A549 (cell line): ENCODE data around the gene ADAM29.

ENCODE experiments used
- BHLHE40 ChIP-seq: IDR thresholded peaks from 2 replicates; pipeline ENCODE4 v1.6.1; 2012; ENCODE audit warnings: low read depth, low read length, inconsistent platforms
- JUNB ChIP-seq: fragments of >200 bp; sonication (Bioruptor Twin); formaldehyde crosslinking; IDR thresholded peaks from 2 replicates; pipeline ENCODE4 v1.6.1; 2016
- KDM1A ChIP-seq: fragments of 200-600 bp; sonication (generic); IDR thresholded peaks from 2 replicates; pipeline ENCODE4 v1.6.1; 2016; ENCODE audit warnings: low read depth, mild to moderate bottlenecking
- NPAS2 ChIP-seq: fragments of 250-450 bp; sonication (Bioruptor Pico); IDR thresholded peaks from 2 replicates; pipeline ENCODE4 v1.8.0; 2022; ENCODE audit warnings: mild to moderate bottlenecking, moderate library complexity, borderline replicate concordance
- POLR2A ChIP-seq: IDR thresholded peaks from 2 replicates; pipeline ENCODE4 v1.6.1; 2012; ENCODE audit warnings: mild to moderate bottlenecking, low read length
- RCOR1 ChIP-seq: fragments of 150-350 bp; IDR thresholded peaks from 2 replicates; pipeline ENCODE4 v1.6.1; 2014; ENCODE audit warnings: antibody characterized with exemption, low read length, low read depth
- SMC3 ChIP-seq: fragments of >200 bp; sonication (Bioruptor Twin); formaldehyde crosslinking; IDR thresholded peaks from 3 replicates; pipeline ENCODE4 v1.6.1; 2018; ENCODE audit warnings: inconsistent platforms
- TFCP2L1 ChIP-seq: fragments of 250-450 bp; sonication (Bioruptor Pico); IDR thresholded peaks from 2 replicates; pipeline ENCODE4 v1.5.0; 2021; ENCODE audit warnings: mild to moderate bottlenecking
- TF ChIP-seq, protein P1 (sequence below): fragments of >200 bp; sonication (Bioruptor Twin); formaldehyde crosslinking; IDR thresholded peaks from 3 replicates; pipeline ENCODE4 v1.5.1; 2016
- TF ChIP-seq, protein P2 (sequence below): fragments of 450-650 bp; IDR thresholded peaks from 2 replicates; pipeline ENCODE4 v1.6.1; 2014; ENCODE audit warnings: antibody characterized with exemption

GRCh38 chr4:174996079-174996478, 77.9 kb downstream of the ADAM29 start:
- TF ChIP-seq, protein P1, sequence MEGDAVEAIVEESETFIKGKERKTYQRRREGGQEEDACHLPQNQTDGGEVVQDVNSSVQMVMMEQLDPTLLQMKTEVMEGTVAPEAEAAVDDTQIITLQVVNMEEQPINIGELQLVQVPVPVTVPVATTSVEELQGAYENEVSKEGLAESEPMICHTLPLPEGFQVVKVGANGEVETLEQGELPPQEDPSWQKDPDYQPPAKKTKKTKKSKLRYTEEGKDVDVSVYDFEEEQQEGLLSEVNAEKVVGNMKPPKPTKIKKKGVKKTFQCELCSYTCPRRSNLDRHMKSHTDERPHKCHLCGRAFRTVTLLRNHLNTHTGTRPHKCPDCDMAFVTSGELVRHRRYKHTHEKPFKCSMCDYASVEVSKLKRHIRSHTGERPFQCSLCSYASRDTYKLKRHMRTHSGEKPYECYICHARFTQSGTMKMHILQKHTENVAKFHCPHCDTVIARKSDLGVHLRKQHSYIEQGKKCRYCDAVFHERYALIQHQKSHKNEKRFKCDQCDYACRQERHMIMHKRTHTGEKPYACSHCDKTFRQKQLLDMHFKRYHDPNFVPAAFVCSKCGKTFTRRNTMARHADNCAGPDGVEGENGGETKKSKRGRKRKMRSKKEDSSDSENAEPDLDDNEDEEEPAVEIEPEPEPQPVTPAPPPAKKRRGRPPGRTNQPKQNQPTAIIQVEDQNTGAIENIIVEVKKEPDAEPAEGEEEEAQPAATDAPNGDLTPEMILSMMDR, result no peak
- TF ChIP-seq RCOR1 (no peak), POLR2A (no peak), NPAS2 (CRISPR knock-in tag) (no peak), BHLHE40 (no peak), SMC3 (no peak), KDM1A (no peak), TFCP2L1 (CRISPR knock-in tag) (no peak), JUNB (no peak)
- TF ChIP-seq, protein P2, sequence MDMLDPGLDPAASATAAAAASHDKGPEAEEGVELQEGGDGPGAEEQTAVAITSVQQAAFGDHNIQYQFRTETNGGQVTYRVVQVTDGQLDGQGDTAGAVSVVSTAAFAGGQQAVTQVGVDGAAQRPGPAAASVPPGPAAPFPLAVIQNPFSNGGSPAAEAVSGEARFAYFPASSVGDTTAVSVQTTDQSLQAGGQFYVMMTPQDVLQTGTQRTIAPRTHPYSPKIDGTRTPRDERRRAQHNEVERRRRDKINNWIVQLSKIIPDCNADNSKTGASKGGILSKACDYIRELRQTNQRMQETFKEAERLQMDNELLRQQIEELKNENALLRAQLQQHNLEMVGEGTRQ, result no peak
